HUDEP-2 (cell line): ENCODE measurements around the gene ARAP3.

Experiments
- DNase-seq, 76 experiments: peaks; one replicate each; lab custom pipeline; 2025; ENCODE audit not compliant: unreplicated experiment in 76 of 76; lab: John Stamatoyannopoulos, UW

The ARAP3 gene

GRCh38 chr5:141672841-141673813 lies 8.9 kb downstream of the ARAP3 start:
- DNase-seq: peak in 3 of 76 experiments; percentile 4 to 18 (median 9)

- no peak for DNase-seq
Observed at GRCh38 chr5:141672071-141672840, 9.8 kb downstream of the ARAP3 start.

GRCh38 chr5:141669520-141669919 lies 12.5 kb downstream of the ARAP3 start:
- no peak for DNase-seq

- DNase-seq: no peak
Observed at GRCh38 chr5:141668601-141669265, 13.3 kb downstream of the ARAP3 start.

GRCh38 chr5:141665995-141666940 lies 15.8 kb downstream of the ARAP3 start:
- no peak for DNase-seq

GRCh38 chr5:141664733-141665461 lies 17.1 kb downstream of the ARAP3 start:
- DNase-seq: peak in 62 of 76 experiments; percentile 2 to 73 (median 44)

- DNase-seq: no peak
Observed at GRCh38 chr5:141663506-141663905, 18.5 kb downstream of the ARAP3 start.

- no peak for DNase-seq
Observed at GRCh38 chr5:141662028-141662427, 20.0 kb downstream of the ARAP3 start.

GRCh38 chr5:141657937-141658545 lies 24.0 kb downstream of the ARAP3 start:
- DNase-seq: peak in 1 of 76 experiments; percentile 10

- no peak for DNase-seq
Observed at GRCh38 chr5:141657404-141657803, 24.6 kb downstream of the ARAP3 start.

GRCh38 chr5:141656396-141656795 lies 25.6 kb downstream of the ARAP3 start:
- no peak for DNase-seq

- DNase-seq: no peak
Observed at GRCh38 chr5:141655020-141655419, 27.0 kb downstream of the ARAP3 start.

- DNase-seq: no peak
Observed at GRCh38 chr5:141654298-141654697, 27.7 kb downstream of the ARAP3 start.

- no peak for DNase-seq
Observed at GRCh38 chr5:141651728-141652105, 30.3 kb downstream of the ARAP3 start.

GRCh38 chr5:141650851-141651727 lies 30.9 kb downstream of the ARAP3 start, which contains the start of gene FCHSD1:
TSS of gene FCHSD1 (minus strand) at chr5:141651418. CDS start at chr5:141651368, 50 bp downstream.
- DNase-seq: peak in 70 of 76 experiments; percentile 3 to 91 (median 70)

GRCh38 chr5:141649972-141650371 lies 32.1 kb downstream of the ARAP3 start:
- DNase-seq: no peak

GRCh38 chr5:141649056-141649688 lies 32.9 kb downstream of the ARAP3 start:
- DNase-seq: no peak
